HepG2 (cell line): Measurements from ENCODE around the gene SRSF12. TPM values are rescaled to one million over a fixed set of nuclear protein-coding genes. Genes with fewer than 3 reads are reported as not detected.
"Not testable (repeated sequence)": the region's sequence is repeated elsewhere in the genome, so short reads cannot be mapped to it uniquely, and the experiment has no call there.

Experiments used
- ATAC-seq: fragments of 200-7000 bp; cut with Tn5 transposase; 3 replicates; pipeline ENCODE4 v1.9.1; 2020; ENCODE audit warnings: mild to moderate bottlenecking, moderate library complexity
- BruUV-seq: library from RNA; stranded (reverse); fragments of 400-500 nt; replicated peaks from 2 replicates; lab custom pipeline; 2021; lab: Mats Ljungman, UMichigan
- CTCF ChIA-PET: fragments of 300-600 bp; formaldehyde crosslinking; extraction: SDS; loops from one replicate; lab custom pipeline; 2021; ENCODE audit warnings: low total read pairs, inconsistent platforms, low intra/inter-chr PET ratio; lab: Yijun Ruan, JAX
- POLR2A ChIA-PET: fragments of 350-600 bp; sonication (Branson Sonifier 250); formaldehyde crosslinking; loops from one replicate; lab custom pipeline; 2020; ENCODE audit warnings: antibody characterized with exemption, inconsistent platforms; lab: Yijun Ruan, JAX
- DNase-seq: peaks from one replicate; pipeline ENCODE4 v3.0.0-alpha.2; 2015; ENCODE audit warnings: low spot score
- FAIRE-seq: peaks from 3 replicates; lab custom pipeline; 2011; peaks lifted over from hg19 to GRCh38; lab: Jason Lieb, UNC
- H2AFZ ChIP-seq: one replicate; pipeline ENCODE4 v1.6.1; 2011; ENCODE audit warnings: low read length, inconsistent platforms
- H3K27ac ChIP-seq: fragments of 300-600 bp; 3 replicates; pipeline ENCODE4 v1.8.0; 2011; ENCODE audit warnings: mixed run types, mild to moderate bottlenecking, mixed read lengths, low read length, inconsistent platforms; ENCODE audit not compliant: insufficient read depth; ENCODE audit errors: extremely low read length
- H3K27me3 ChIP-seq, 2 experiments: fragments of 200-600 bp in 1 of 2; 2 replicates in 1 of 2; 3 replicates in 1 of 2; pipeline versions ENCODE4 v1.6.0 to v1.8.0; 2011; ENCODE audit warnings: low read length in 2 of 2, mild to moderate bottlenecking in 2 of 2, moderate library complexity in 2 of 2, inconsistent platforms in 1 of 2; ENCODE audit not compliant: insufficient read depth in 2 of 2, control insufficient read depth in 1 of 2
- H3K36me3 ChIP-seq, 2 experiments: fragments of 200-600 bp in 1 of 2; replicated peaks in 1 of 2; 2 replicates in 1 of 2; 3 replicates in 1 of 2; pipeline versions ENCODE4 v1.5.1 to v1.8.0; 2011; ENCODE audit warnings: low read length in 2 of 2, inconsistent platforms in 1 of 2; ENCODE audit not compliant: insufficient read depth in 2 of 2, control insufficient read depth in 1 of 2
- H3K4me1 ChIP-seq: 2 replicates; pipeline ENCODE4 v1.5.1; 2012; ENCODE audit warnings: low read length, inconsistent platforms; ENCODE audit not compliant: insufficient read depth
- H3K4me2 ChIP-seq: 2 replicates; pipeline ENCODE4 v1.6.0; 2011; ENCODE audit warnings: low read depth, low read length, inconsistent platforms
- H3K4me3 ChIP-seq, 3 experiments: fragments of 200-600 bp in 1 of 3; sonication (generic), shearing (Covaris generic) in 1 of 3; replicated peaks in 1 of 3; 2 replicates each; pipeline ENCODE4 v1.5.1; 2011 to 2016; ENCODE audit warnings: low read length in 3 of 3, inconsistent platforms in 2 of 3, low read depth in 2 of 3, mild to moderate bottlenecking in 2 of 3, control low read depth in 1 of 3, mixed read lengths in 1 of 3; ENCODE audit not compliant: insufficient read depth in 1 of 3
- H3K79me2 ChIP-seq: one replicate; pipeline ENCODE4 v1.6.1; 2011; ENCODE audit warnings: low read length, inconsistent platforms; ENCODE audit not compliant: insufficient read depth
- H3K9ac ChIP-seq: 2 replicates; pipeline ENCODE4 v1.6.0; 2011; ENCODE audit warnings: mild to moderate bottlenecking, low read depth, low read length, inconsistent platforms; ENCODE audit not compliant: insufficient read depth
- H3K9me3 ChIP-seq: 2 replicates; pipeline ENCODE4 v1.5.1; 2012; ENCODE audit warnings: mild to moderate bottlenecking, low read length
- H4K20me1 ChIP-seq: 2 replicates; pipeline ENCODE4 v1.6.0; 2011; ENCODE audit warnings: inconsistent platforms, mild to moderate bottlenecking, low read length, moderate library complexity; ENCODE audit not compliant: insufficient read depth
- FOXC1 ChIP-seq: sonication (generic); formaldehyde crosslinking; IDR thresholded peaks from 2 replicates; pipeline ENCODE4 v1.8.0; 2022; ENCODE audit warnings: mild to moderate bottlenecking, missing genetic modification reagents, borderline replicate concordance
- MED1 ChIP-seq: sonication (generic); formaldehyde crosslinking; IDR thresholded peaks from 2 replicates; pipeline ENCODE4 v1.4.0; 2020; ENCODE audit warnings: missing genetic modification reagents
- NR1H2 ChIP-seq: sonication (generic); formaldehyde crosslinking; IDR thresholded peaks from 2 replicates; pipeline ENCODE4 v1.8.1; 2022; ENCODE audit warnings: low read depth, missing genetic modification reagents, borderline replicate concordance
- NR2F2 ChIP-seq: IDR thresholded peaks from 2 replicates; pipeline ENCODE4 v1.6.1; 2012; ENCODE audit warnings: low read depth, inconsistent platforms, borderline replicate concordance
- ZC3H13 ChIP-seq: sonication (generic); formaldehyde crosslinking; IDR thresholded peaks from 2 replicates; pipeline ENCODE4 v1.8.1; 2023; ENCODE audit warnings: mild to moderate bottlenecking, missing genetic modification reagents, moderate library complexity
- ZFAT ChIP-seq: sonication (generic); formaldehyde crosslinking; conservative IDR thresholded peaks from 2 replicates; pipeline ENCODE4 v1.8.1; 2023; ENCODE audit warnings: missing genetic modification reagents, inconsistent platforms
- ZNF235 ChIP-seq: sonication (generic); formaldehyde crosslinking; IDR thresholded peaks from 2 replicates; pipeline ENCODE4 v1.8.1; 2023; ENCODE audit warnings: mild to moderate bottlenecking, missing genetic modification reagents, borderline replicate concordance
- ZNF292 ChIP-seq: sonication (generic); formaldehyde crosslinking; IDR thresholded peaks from 2 replicates; pipeline ENCODE4 v1.8.1; 2022; ENCODE audit warnings: mild to moderate bottlenecking, low read depth, missing genetic modification reagents, borderline replicate concordance
- ZNF451 ChIP-seq: sonication (generic); formaldehyde crosslinking; IDR thresholded peaks from 2 replicates; pipeline ENCODE4 v1.5.0; 2020; ENCODE audit warnings: mild to moderate bottlenecking, missing genetic modification reagents
- ZNF496 ChIP-seq: sonication (generic); formaldehyde crosslinking; IDR thresholded peaks from 2 replicates; pipeline ENCODE4 v1.8.1; 2023; ENCODE audit warnings: mild to moderate bottlenecking, moderate library complexity, missing genetic modification reagents; ENCODE audit not compliant: insufficient replicate concordance
- ZNF547 ChIP-seq: sonication (generic); formaldehyde crosslinking; IDR thresholded peaks from 2 replicates; pipeline ENCODE4 v1.5.1; 2020; ENCODE audit warnings: mild to moderate bottlenecking, missing genetic modification reagents
- WGBS: methylation state at CpG from one replicate; pipeline ENCODE4 v1.1.6; 2017; ENCODE audit warnings: low lambda C conversion rate; 5-methylcytosine and 5-hydroxymethylcytosine counted together
- in situ Hi-C: cut with HindIII; loops from 2 replicates; pipeline ENCODE4 v1.10.0; 2017; ENCODE audit warnings: low pct_unique_long_range_greater_than_20kb; ENCODE audit not compliant: extremely low pct_ligation_motif_present
- intact Hi-C: fragments of 100-400 bp; cut with micrococcal nuclease; formaldehyde crosslinking; loops from one replicate; pipeline ENCODE4 v1.10.0; 2022; ENCODE audit not compliant: unreplicated experiment
- polyA plus RNA-seq, 8 experiments: library from polyadenylated mRNA; depleted of rRNA in 3 of 8; stranded (reverse) in 7 of 8; unstranded in 1 of 8; fragments of >200 nt; fragmentation: Illumina TruSeq in 4 of 8; extraction: Trizol in 4 of 8; gene quantifications; 2 replicates each; pipeline versions ENCODE4 v1.2.1 to v1.2.3, GENCODE V29; 2011 to 2016; ENCODE audit warnings: low read depth in 4 of 8, missing spikeins in 1 of 8, mixed read lengths in 1 of 8; ENCODE audit not compliant: insufficient read depth in 1 of 8
- total RNA-seq, 5 experiments: library from RNA; depleted of rRNA; stranded (reverse); fragments of >200 nt; fragmentation: Illumina TruSeq; extraction: Trizol; gene quantifications; 2 replicates each; pipeline ENCODE4 v1.2.3, GENCODE V29; 2016; ENCODE audit warnings: low read depth in 1 of 5
- TF ChIP-seq, protein P1 (sequence below): sonication (generic); formaldehyde crosslinking; IDR thresholded peaks from 2 replicates; pipeline ENCODE4 v1.8.0; 2022; ENCODE audit warnings: missing genetic modification reagents, mild to moderate bottlenecking, inconsistent platforms, borderline replicate concordance

Gene SRSF12
- total and polyA plus RNA-seq, 2 of the 13 experiments (the other 11 are each of a cell fraction or from before 2014, with no cell fraction given) = 1.7 to 1.9 TPM

DNA sequence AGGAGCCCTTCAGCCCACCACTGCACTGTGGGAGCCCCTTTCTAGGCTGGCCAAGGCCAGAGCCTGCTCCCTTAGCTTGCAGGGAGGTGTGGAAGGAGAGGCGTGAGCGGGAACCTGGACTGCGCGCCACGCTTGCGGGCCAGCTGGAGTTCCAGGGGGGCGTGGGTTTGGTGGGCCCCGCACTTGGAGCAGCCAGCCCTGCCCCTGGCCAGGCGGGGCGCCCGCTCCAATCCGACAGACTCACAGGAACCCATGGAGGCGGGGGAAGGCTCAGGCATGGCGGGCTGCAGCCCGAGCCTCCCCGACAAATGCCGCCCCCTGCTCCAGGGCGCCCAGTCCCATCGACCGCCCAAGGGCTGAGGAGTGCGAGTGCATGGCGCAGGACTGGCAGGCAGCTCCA, 52.9 kb downstream of the SRSF12 start:
- H4K20me1 ChIP-seq, H3K36me3 ChIP-seq, BruUV-seq, H3K79me2 ChIP-seq, H3K4me3 ChIP-seq, ATAC-seq, H2AFZ ChIP-seq, in situ Hi-C loops, intact Hi-C loops, H3K9ac ChIP-seq, DNase-seq, H3K4me2 ChIP-seq, H3K27ac ChIP-seq, H3K27me3 ChIP-seq, H3K9me3 ChIP-seq, FAIRE-seq, CTCF ChIA-PET: not testable (repeated sequence)
- WGBS = no CpG with 5 or more reads among the region's 22 CpGs
- POLR2A ChIA-PET = interaction anchor here (1.2 to 8.6 kb wide), 2 partner anchors 13 to 17 kb away, joined by 3 to 117 read pairs; partner anchors contain the start of gene PNRC1
- peaks cover 29% of the 10 kb centered on the region for H3K4me1 ChIP-seq

DNA sequence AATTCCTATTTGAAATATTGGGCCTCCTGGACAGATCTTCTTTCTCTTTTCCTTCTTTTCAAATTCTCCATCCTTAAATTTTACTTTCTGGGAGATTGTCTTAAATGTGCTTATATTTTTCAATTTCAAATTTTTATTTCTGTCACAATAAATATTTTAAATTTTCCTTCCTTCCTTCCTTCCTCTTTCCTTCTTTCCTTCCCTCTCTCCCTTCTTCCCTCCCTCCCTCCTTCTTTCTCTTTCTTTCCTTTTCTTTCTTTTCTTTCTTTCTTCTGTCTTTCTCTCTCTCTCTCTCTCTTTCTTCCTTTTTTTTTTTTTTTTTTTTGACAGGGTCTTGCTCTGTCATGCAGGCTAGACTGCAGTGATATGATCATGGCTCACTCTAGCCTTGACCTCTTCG, 54.0 kb downstream of the SRSF12 start:
- FAIRE-seq = no peak
- Histone ChIP-seq H3K79me2 (no peaks in the 10 kb centered on the region), H2AFZ (no peak overlapping the region), H3K9me3 (no peaks in the 10 kb centered on the region), H3K4me2 (no peak overlapping the region), H3K4me1 (peaks cover 20% of the 10 kb centered on the region), H3K4me3 (no peak overlapping the region), H3K27ac (no peak overlapping the region), H3K27me3 (no peaks in the 10 kb centered on the region), H3K36me3 (no peaks in the 10 kb centered on the region), H4K20me1 (no peaks in the 10 kb centered on the region), H3K9ac (no peak overlapping the region)
- TF ChIP-seq ZNF292 (CRISPR knock-in tag) = no peak
- CTCF ChIA-PET = no interaction called here
- intact Hi-C loops (no loop called here), in situ Hi-C loops (no loop called here)
- 82% methylated on average over 1 of the region's 1 CpG for WGBS
- DNase-seq = no peak
- POLR2A ChIA-PET = no interaction called here
- ATAC-seq = no peak
- no TSS peak for BruUV-seq

DNA sequence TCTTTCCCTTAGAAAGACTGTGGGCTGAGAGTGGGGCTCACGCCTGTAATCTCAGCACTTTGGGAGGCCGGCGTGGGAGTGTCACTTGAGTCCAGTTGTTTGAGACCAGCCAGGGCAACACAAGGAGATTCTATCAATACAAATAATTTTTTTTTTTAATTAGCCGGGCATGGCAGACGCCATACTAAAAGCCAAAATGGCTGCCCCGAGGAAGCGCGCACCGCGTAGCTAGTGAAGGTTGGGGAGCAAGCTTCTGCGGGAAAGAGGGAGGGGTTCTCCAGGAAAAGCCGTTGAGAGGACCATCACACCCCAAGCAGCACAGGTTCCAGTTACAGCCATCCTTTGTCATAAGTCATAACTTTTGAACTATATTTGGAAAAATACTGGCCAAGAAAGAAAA, 58.6 kb downstream of the SRSF12 start:
- no peaks in the 10 kb centered on the region for H3K27me3 ChIP-seq
- H2AFZ ChIP-seq = no peak overlapping the region
- intact Hi-C loops (no loop called here), in situ Hi-C loops (no loop called here)
- WGBS = 86% methylated on average over 12 of the region's 12 CpGs
- no peaks in the 10 kb centered on the region for H3K79me2 ChIP-seq
- ChIA-PET CTCF (no interaction called here), POLR2A (interaction anchor here (1.8 kb wide), 1 partner anchor 21 kb away, joined by 4 read pairs; the partner anchor contains the start of gene PNRC1)
- H3K36me3 ChIP-seq = no peaks in the 10 kb centered on the region
- DNase-seq = no peak
- no peak for ATAC-seq
- H3K9ac ChIP-seq = no peak overlapping the region
- H3K4me3 ChIP-seq = no peak overlapping the region
- no peak overlapping the region for H3K4me2 ChIP-seq
- FAIRE-seq = no peak
- no peaks in the 10 kb centered on the region for H4K20me1 ChIP-seq
- H3K4me1 ChIP-seq = no peaks in the 10 kb centered on the region
- BruUV-seq = no TSS peak
- no peaks in the 10 kb centered on the region for H3K9me3 ChIP-seq
- no peak overlapping the region for H3K27ac ChIP-seq
- TF ChIP-seq ZC3H13 (CRISPR knock-in tag) (no peak), ZNF451 (CRISPR knock-in tag) (no peak), ZNF547 (no peak), ZFAT (CRISPR knock-in tag) (no peak), MED1 (CRISPR knock-in tag) (no peak), FOXC1 (CRISPR knock-in tag) (no peak), NR2F2 (no peak), ZNF235 (CRISPR knock-in tag) (no peak), ZNF496 (no peak), NR1H2 (CRISPR knock-in tag) (no peak)
- TF ChIP-seq, protein P1, sequence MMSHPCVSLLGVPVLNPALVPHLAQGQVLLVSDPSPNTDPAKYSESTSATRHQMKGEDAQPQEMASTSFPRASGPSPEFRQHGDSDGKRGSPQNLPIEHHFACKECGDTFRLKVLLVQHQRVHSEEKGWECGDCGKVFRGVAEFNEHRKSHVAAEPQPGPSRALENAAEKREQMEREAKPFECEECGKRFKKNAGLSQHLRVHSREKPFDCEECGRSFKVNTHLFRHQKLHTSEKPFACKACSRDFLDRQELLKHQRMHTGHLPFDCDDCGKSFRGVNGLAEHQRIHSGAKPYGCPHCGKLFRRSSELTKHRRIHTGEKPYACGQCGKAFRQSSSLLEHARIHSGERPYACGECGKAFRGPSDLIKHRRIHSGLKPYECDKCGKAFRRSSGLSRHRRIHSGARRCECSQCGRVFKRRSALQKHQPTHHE (CRISPR knock-in tag) = no peak
